ENCODE measurements around the gene ATP8B3. TPM values are rescaled to one million over a fixed set of nuclear protein-coding genes. Genes with fewer than 3 reads are reported as not detected.

ATP8B3 gene
- total and polyA plus RNA-seq, 2 donors, result 1.3 to 3.6 TPM

- Histone ChIP-seq H3K9me3 (ENCODE audit: control insufficient read depth in 2 of 2, insufficient read depth in 1 of 2, low read length in 1 of 2) (peaks cover 0 to 3% of the 10 kb centered on the region in 2 donors), H3K27ac (ENCODE audit: low read depth in 1 of 2, low read length in 1 of 2) (peak overlapping the region; percentile 74 to 95), H3K4me3 (ENCODE audit: low read length in 2 of 2) (peak overlapping the region; percentile 53 to 57), H3K27me3 (ENCODE audit: control insufficient read depth in 2 of 2, insufficient read depth in 1 of 2, low read length in 1 of 2) (peaks cover 0 to 13% of the 10 kb centered on the region in 2 donors), H3K4me1 (ENCODE audit: control insufficient read depth in 2 of 2, insufficient read depth in 2 of 2, low read length in 2 of 2) (peaks cover 65 to 98% of the 10 kb centered on the region in 2 donors), H3K36me3 (ENCODE audit: control insufficient read depth in 2 of 2, insufficient read depth in 2 of 2, low read length in 1 of 2) (no peaks in the 10 kb centered on the region)
- WGBS, result 2% methylated on average over 73 of the region's 73 CpGs
- peak in 1 of 9 donors; percentile 82 for DNase-seq (ENCODE audit: low read depth in 6 of 9, low spot score in 9 of 9)
Observed at GRCh38 chr19:1856698-1857603, 44.9 kb upstream of the ATP8B3 start.

- 4% methylated on average over 6 of the region's 6 CpGs for WGBS
- H3K36me3 ChIP-seq (ENCODE audit: control insufficient read depth in 2 of 2, insufficient read depth in 2 of 2, low read length in 1 of 2), result no peaks in the 10 kb centered on the region
- peaks cover 65 to 97% of the 10 kb centered on the region in 2 donors for H3K4me1 ChIP-seq (ENCODE audit: control insufficient read depth in 2 of 2, insufficient read depth in 2 of 2, low read length in 2 of 2)
- peak overlapping the region; percentile 53 to 57 for H3K4me3 ChIP-seq (ENCODE audit: low read length in 2 of 2)
- peak in 1 of 9 donors; percentile 75 for DNase-seq (ENCODE audit: low read depth in 6 of 9, low spot score in 9 of 9)
- peaks cover 0 to 7% of the 10 kb centered on the region in 2 donors for H3K27me3 ChIP-seq (ENCODE audit: control insufficient read depth in 2 of 2, insufficient read depth in 1 of 2, low read length in 1 of 2)
- peaks cover 0 to 3% of the 10 kb centered on the region in 2 donors for H3K9me3 ChIP-seq (ENCODE audit: control insufficient read depth in 2 of 2, insufficient read depth in 1 of 2, low read length in 1 of 2)
- peak overlapping the region; percentile 74 to 95 for H3K27ac ChIP-seq (ENCODE audit: low read depth in 1 of 2, low read length in 1 of 2)
Observed at GRCh38 chr19:1856345-1856697, 44.2 kb upstream of the ATP8B3 start.

- Histone ChIP-seq H3K4me1 (ENCODE audit: control insufficient read depth in 2 of 2, insufficient read depth in 2 of 2, low read length in 2 of 2) (peaks cover 70 to 97% of the 10 kb centered on the region in 2 donors), H3K27me3 (ENCODE audit: control insufficient read depth in 2 of 2, insufficient read depth in 1 of 2, low read length in 1 of 2) (peaks cover 0 to 2% of the 10 kb centered on the region in 2 donors), H3K27ac (ENCODE audit: low read depth in 1 of 2, low read length in 1 of 2) (peak overlapping the region; percentile 74 to 95), H3K9me3 (ENCODE audit: control insufficient read depth in 2 of 2, insufficient read depth in 1 of 2, low read length in 1 of 2) (peaks cover 0 to 3% of the 10 kb centered on the region in 2 donors), H3K36me3 (ENCODE audit: control insufficient read depth in 2 of 2, insufficient read depth in 2 of 2, low read length in 1 of 2) (no peaks in the 10 kb centered on the region), H3K4me3 (ENCODE audit: low read length in 2 of 2) (peak overlapping the region; percentile 53 to 57)
- peak in 1 of 9 donors; percentile 76 for DNase-seq (ENCODE audit: low read depth in 6 of 9, low spot score in 9 of 9)
- 14% methylated on average over 13 of the region's 13 CpGs for WGBS
Observed at GRCh38 chr19:1855828-1856255, 43.8 kb upstream of the ATP8B3 start.

- peak overlapping the region; percentile 74 to 95 for H3K27ac ChIP-seq (ENCODE audit: low read depth in 1 of 2, low read length in 1 of 2)
- H3K4me3 ChIP-seq (ENCODE audit: low read length in 2 of 2), result peak overlapping the region; percentile 53 to 57
- DNase-seq (ENCODE audit: low read depth in 6 of 9, low spot score in 9 of 9), result peak in 4 of 9 donors; percentile 64 to 90 (median 77)
- peaks cover 0 to 3% of the 10 kb centered on the region in 2 donors for H3K9me3 ChIP-seq (ENCODE audit: control insufficient read depth in 2 of 2, insufficient read depth in 1 of 2, low read length in 1 of 2)
- H3K27me3 ChIP-seq (ENCODE audit: control insufficient read depth in 2 of 2, insufficient read depth in 1 of 2, low read length in 1 of 2), result no peaks in the 10 kb centered on the region
- 13% methylated on average over 33 of the region's 33 CpGs for WGBS
- H3K4me1 ChIP-seq (ENCODE audit: control insufficient read depth in 2 of 2, insufficient read depth in 2 of 2, low read length in 2 of 2), result peaks cover 70 to 95% of the 10 kb centered on the region in 2 donors
- H3K36me3 ChIP-seq (ENCODE audit: control insufficient read depth in 2 of 2, insufficient read depth in 2 of 2, low read length in 1 of 2), result no peaks in the 10 kb centered on the region
Observed at GRCh38 chr19:1855040-1855827, 43.2 kb upstream of the ATP8B3 start.

GRCh38 chr19:1854542-1855039 lies 42.5 kb upstream of the ATP8B3 start:
- no peak for DNase-seq (ENCODE audit: low read depth in 6 of 9, low spot score in 9 of 9)
- Histone ChIP-seq H3K4me3 (ENCODE audit: low read length in 2 of 2) (peak overlapping the region in 1 of 2 donors; percentile 10), H3K36me3 (ENCODE audit: control insufficient read depth in 2 of 2, insufficient read depth in 2 of 2, low read length in 1 of 2) (no peaks in the 10 kb centered on the region), H3K9me3 (ENCODE audit: control insufficient read depth in 2 of 2, insufficient read depth in 1 of 2, low read length in 1 of 2) (peaks cover 0 to 3% of the 10 kb centered on the region in 2 donors), H3K4me1 (ENCODE audit: control insufficient read depth in 2 of 2, insufficient read depth in 2 of 2, low read length in 2 of 2) (peaks cover 70 to 93% of the 10 kb centered on the region in 2 donors), H3K27me3 (ENCODE audit: control insufficient read depth in 2 of 2, insufficient read depth in 1 of 2, low read length in 1 of 2) (no peaks in the 10 kb centered on the region), H3K27ac (ENCODE audit: low read depth in 1 of 2, low read length in 1 of 2) (peak overlapping the region; percentile 74 to 95)
- 92% methylated on average over 37 of the region's 37 CpGs for WGBS

- H3K36me3 ChIP-seq (ENCODE audit: control insufficient read depth in 2 of 2, insufficient read depth in 2 of 2, low read length in 1 of 2), result no peaks in the 10 kb centered on the region
- H3K4me3 ChIP-seq (ENCODE audit: low read length in 2 of 2), result no peak overlapping the region
- peaks cover 71 to 93% of the 10 kb centered on the region in 2 donors for H3K4me1 ChIP-seq (ENCODE audit: control insufficient read depth in 2 of 2, insufficient read depth in 2 of 2, low read length in 2 of 2)
- peak overlapping the region; percentile 42 to 47 for H3K27ac ChIP-seq (ENCODE audit: low read depth in 1 of 2, low read length in 1 of 2)
- H3K9me3 ChIP-seq (ENCODE audit: control insufficient read depth in 2 of 2, insufficient read depth in 1 of 2, low read length in 1 of 2), result peaks cover 0 to 3% of the 10 kb centered on the region in 2 donors
- WGBS, result 89% methylated on average over 16 of the region's 16 CpGs
- no peaks in the 10 kb centered on the region for H3K27me3 ChIP-seq (ENCODE audit: control insufficient read depth in 2 of 2, insufficient read depth in 1 of 2, low read length in 1 of 2)
- no peak for DNase-seq (ENCODE audit: low read depth in 6 of 9, low spot score in 9 of 9)
Observed at GRCh38 chr19:1854039-1854541, 42.0 kb upstream of the ATP8B3 start.

- H3K27ac ChIP-seq (ENCODE audit: low read depth in 1 of 2, low read length in 1 of 2), result peak overlapping the region; percentile 50 to 90
- peak in 5 of 9 donors; percentile 74 to 90 (median 81) for DNase-seq (ENCODE audit: low read depth in 6 of 9, low spot score in 9 of 9)
- peak overlapping the region; percentile 8 to 39 for H3K4me3 ChIP-seq (ENCODE audit: low read length in 2 of 2)
- no peaks in the 10 kb centered on the region for H3K27me3 ChIP-seq (ENCODE audit: control insufficient read depth in 2 of 2, insufficient read depth in 1 of 2, low read length in 1 of 2)
- peaks cover 0 to 3% of the 10 kb centered on the region in 2 donors for H3K9me3 ChIP-seq (ENCODE audit: control insufficient read depth in 2 of 2, insufficient read depth in 1 of 2, low read length in 1 of 2)
- no peaks in the 10 kb centered on the region for H3K36me3 ChIP-seq (ENCODE audit: control insufficient read depth in 2 of 2, insufficient read depth in 2 of 2, low read length in 1 of 2)
- WGBS, result 32% methylated on average over 27 of the region's 27 CpGs
- peaks cover 69 to 91% of the 10 kb centered on the region in 2 donors for H3K4me1 ChIP-seq (ENCODE audit: control insufficient read depth in 2 of 2, insufficient read depth in 2 of 2, low read length in 2 of 2)
Observed at GRCh38 chr19:1853295-1854038, 41.4 kb upstream of the ATP8B3 start.

GRCh38 chr19:1852581-1853128 lies 40.6 kb upstream of the ATP8B3 start:
- no peaks in the 10 kb centered on the region for H3K27me3 ChIP-seq (ENCODE audit: control insufficient read depth in 2 of 2, insufficient read depth in 1 of 2, low read length in 1 of 2)
- peaks cover 0 to 3% of the 10 kb centered on the region in 2 donors for H3K9me3 ChIP-seq (ENCODE audit: control insufficient read depth in 2 of 2, insufficient read depth in 1 of 2, low read length in 1 of 2)
- H3K4me3 ChIP-seq (ENCODE audit: low read length in 2 of 2), result peak overlapping the region; percentile 39 to 71
- 57% methylated on average over 9 of the region's 9 CpGs for WGBS
- peak in 1 of 9 donors; percentile 65 for DNase-seq (ENCODE audit: low read depth in 6 of 9, low spot score in 9 of 9)
- no peaks in the 10 kb centered on the region for H3K36me3 ChIP-seq (ENCODE audit: control insufficient read depth in 2 of 2, insufficient read depth in 2 of 2, low read length in 1 of 2)
- H3K27ac ChIP-seq (ENCODE audit: low read depth in 1 of 2, low read length in 1 of 2), result peak overlapping the region; percentile 88 to 90
- H3K4me1 ChIP-seq (ENCODE audit: control insufficient read depth in 2 of 2, insufficient read depth in 2 of 2, low read length in 2 of 2), result peaks cover 61 to 83% of the 10 kb centered on the region in 2 donors
